ENCODE measurements around the gene DSN1. TPM values are rescaled to one million over a fixed set of nuclear protein-coding genes. Genes with fewer than 3 reads are reported as not detected.

DSN1 gene
- total and polyA plus RNA-seq, 2 experiments from 2014 or later: 19.4 to 26.4 TPM

DNA sequence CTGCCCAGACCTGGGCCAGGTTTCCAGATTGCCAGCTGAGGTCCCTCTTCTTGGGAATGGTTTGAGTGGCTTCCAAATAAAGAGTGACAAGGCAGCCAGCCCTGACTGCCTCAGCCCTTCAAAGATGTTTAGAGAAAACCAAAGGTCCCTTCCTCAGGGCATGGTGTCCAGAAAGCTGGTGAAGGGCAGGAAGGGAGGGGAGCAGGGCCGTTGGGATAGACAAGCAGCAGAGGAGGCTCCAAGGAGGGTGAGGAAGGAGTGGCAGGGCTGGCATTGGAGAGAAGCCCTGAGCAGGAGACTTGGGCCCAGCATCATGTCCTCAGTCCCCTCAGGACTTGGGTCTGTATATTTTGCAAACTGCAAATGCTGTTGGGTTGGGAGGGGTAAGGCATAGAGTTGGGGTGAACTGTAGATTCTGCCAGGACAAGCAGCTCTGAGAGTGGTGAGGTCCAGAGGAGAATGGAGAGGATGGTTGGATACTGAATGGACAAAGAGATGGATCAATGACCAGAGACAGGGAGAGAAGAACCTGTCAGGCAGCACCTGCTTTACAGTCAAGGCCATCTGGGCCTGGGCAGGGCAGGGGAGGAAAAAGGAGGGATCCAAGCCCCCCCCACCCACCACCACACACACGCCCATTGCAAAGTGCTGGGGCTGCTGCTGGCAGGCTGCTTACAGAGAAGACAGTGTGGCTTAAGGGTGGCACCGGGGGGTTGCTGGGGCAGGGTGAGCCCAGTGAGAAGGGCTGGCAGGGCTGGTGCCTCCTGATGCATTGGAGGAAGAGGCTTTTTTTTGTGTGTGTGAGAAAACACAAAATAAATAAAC is 5.5 kb upstream of the DSN1 start:
- Histone ChIP-seq H3K27ac (ENCODE audit: low read depth) (no peak overlapping the region), H3K79me2 (replicated peaks; ENCODE audit: insufficient read depth) (no peaks in the 10 kb centered on the region), H3K36me3 (ENCODE audit: insufficient read depth) (no peaks in the 10 kb centered on the region), H3K9me2 (ENCODE audit: insufficient read depth) (no peaks in the 10 kb centered on the region), H4K20me1 (replicated peaks; ENCODE audit: insufficient read depth) (no peaks in the 10 kb centered on the region; the same call in 1 of the 2 replicates), H3K27me3 (ENCODE audit: insufficient read depth) (no peaks in the 10 kb centered on the region), H3K4me2 (no peak overlapping the region), H3K4me3 (no peak overlapping the region), H3K4me1 (ENCODE audit: insufficient read depth) (no peaks in the 10 kb centered on the region), H2AFZ (no peak overlapping the region), H3F3A (replicated peaks; ENCODE audit: low read depth) (peaks cover 7% of the 10 kb centered on the region; the same call in 1 of the 2 replicates)
- DNase-seq (ENCODE audit: low spot score): no peak
- peaks cover 28% of the 10 kb centered on the region for H3K4me1 Mint-ChIP-seq
- no peaks in the 10 kb centered on the region; the same call in 2 of the 3 replicates for H3K9me3 Mint-ChIP-seq
- TF ChIP-seq JUNB (IDR thresholded peaks at IDR 0.05; ENCODE audit: unreplicated experiment) (no peak), CTCF (conservative IDR thresholded peaks at IDR 0.05; ENCODE audit: low read depth in 2 of 2) (no peak), EZH2 (IDR thresholded peaks at IDR 0.05; ENCODE audit: low read depth, unreplicated experiment) (no peak), REST (IDR thresholded peaks at IDR 0.05; ENCODE audit: unreplicated experiment) (no peak), NANOG (IDR thresholded peaks at IDR 0.05; ENCODE audit: borderline replicate concordance) (no peak), ZNF114 (CRISPR knock-in tag; IDR thresholded peaks at IDR 0.05) (no peak), ZNF331 (CRISPR knock-in tag; IDR thresholded peaks at IDR 0.05; ENCODE audit: low read depth) (no peak), ZNF462 (CRISPR knock-in tag; IDR thresholded peaks at IDR 0.05) (no peak), STAT1 (IDR thresholded peaks at IDR 0.05; ENCODE audit: unreplicated experiment) (no peak)
- TF ChIP-seq, protein P1, sequence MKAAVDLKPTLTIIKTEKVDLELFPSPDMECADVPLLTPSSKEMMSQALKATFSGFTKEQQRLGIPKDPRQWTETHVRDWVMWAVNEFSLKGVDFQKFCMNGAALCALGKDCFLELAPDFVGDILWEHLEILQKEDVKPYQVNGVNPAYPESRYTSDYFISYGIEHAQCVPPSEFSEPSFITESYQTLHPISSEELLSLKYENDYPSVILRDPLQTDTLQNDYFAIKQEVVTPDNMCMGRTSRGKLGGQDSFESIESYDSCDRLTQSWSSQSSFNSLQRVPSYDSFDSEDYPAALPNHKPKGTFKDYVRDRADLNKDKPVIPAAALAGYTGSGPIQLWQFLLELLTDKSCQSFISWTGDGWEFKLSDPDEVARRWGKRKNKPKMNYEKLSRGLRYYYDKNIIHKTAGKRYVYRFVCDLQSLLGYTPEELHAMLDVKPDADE (IDR thresholded peaks at IDR 0.05): no peak
- peaks cover 11% of the 10 kb centered on the region; the same call in 1 of the 3 replicates for H3K36me3 Mint-ChIP-seq (ENCODE audit: low read depth)
- ATAC-seq: peak; percentile 13
- no peak overlapping the region; the same call in 1 of the 2 replicates for H3K27ac Mint-ChIP-seq
- H3K4me3 Mint-ChIP-seq: no peak overlapping the region
- H3K27me3 Mint-ChIP-seq (ENCODE audit: insufficient read depth, low read depth, poor library complexity): peaks cover 24% of the 10 kb centered on the region
